ENCODE measurements around the gene GTPBP1. TPM values are rescaled to one million over a fixed set of nuclear protein-coding genes. Genes with fewer than 3 reads are reported as not detected.

The GTPBP1 gene
- total RNA-seq, 2 experiments from 2014 or later = 51.1 to 95.0 TPM

DNA sequence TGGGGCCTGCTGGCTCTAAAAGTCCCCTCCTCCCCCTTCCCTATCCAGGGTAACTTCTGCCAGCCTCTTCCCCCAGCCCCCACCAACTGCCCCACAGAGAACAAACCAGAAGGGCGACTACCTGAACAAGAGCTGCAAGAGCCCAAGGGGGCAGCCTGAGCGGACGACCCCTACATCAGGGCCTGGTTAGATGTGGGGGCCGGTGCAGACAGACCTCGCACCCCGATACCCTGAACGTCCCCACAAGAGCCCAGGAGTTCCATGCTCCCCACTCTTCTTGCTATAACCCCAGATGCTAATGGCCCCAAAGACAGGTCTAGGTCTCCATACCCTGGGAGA is 29.4 kb downstream of the GTPBP1 start:
- no peak overlapping the region for H2AFZ ChIP-seq (ENCODE audit: low read length)
- ChIA-PET CTCF (ENCODE audit: unreplicated experiment) (no interaction called here), POLR2A (interaction anchor here (0.7 kb wide), 1 partner anchor 1009 kb away, joined by 5 read pairs; no protein-coding TSS in a partner anchor)
- intact Hi-C loops (cut with micrococcal nuclease; ENCODE audit: unreplicated experiment) = no loop called here
- no peaks in the 10 kb centered on the region for H3K79me2 ChIP-seq (ENCODE audit: insufficient read depth, low read depth, low read length)
- DNase-seq (ENCODE audit: low spot score) = no peak
- H3K9me2 ChIP-seq (ENCODE audit: insufficient read depth, low read length) = no peaks in the 10 kb centered on the region
- H3K36me3 ChIP-seq (ENCODE audit: insufficient read depth, low read length) = peaks cover 85% of the 10 kb centered on the region
- no peak overlapping the region for H3K4me2 ChIP-seq (ENCODE audit: low read length)
- BruUV-seq (replicated peaks) = no TSS peak
- TF ChIP-seq EZH2phosphoT487 (IDR thresholded peaks at IDR 0.05; ENCODE audit: borderline replicate concordance, low read depth, low read length) = no peak
- TF ChIP-seq, protein P1, sequence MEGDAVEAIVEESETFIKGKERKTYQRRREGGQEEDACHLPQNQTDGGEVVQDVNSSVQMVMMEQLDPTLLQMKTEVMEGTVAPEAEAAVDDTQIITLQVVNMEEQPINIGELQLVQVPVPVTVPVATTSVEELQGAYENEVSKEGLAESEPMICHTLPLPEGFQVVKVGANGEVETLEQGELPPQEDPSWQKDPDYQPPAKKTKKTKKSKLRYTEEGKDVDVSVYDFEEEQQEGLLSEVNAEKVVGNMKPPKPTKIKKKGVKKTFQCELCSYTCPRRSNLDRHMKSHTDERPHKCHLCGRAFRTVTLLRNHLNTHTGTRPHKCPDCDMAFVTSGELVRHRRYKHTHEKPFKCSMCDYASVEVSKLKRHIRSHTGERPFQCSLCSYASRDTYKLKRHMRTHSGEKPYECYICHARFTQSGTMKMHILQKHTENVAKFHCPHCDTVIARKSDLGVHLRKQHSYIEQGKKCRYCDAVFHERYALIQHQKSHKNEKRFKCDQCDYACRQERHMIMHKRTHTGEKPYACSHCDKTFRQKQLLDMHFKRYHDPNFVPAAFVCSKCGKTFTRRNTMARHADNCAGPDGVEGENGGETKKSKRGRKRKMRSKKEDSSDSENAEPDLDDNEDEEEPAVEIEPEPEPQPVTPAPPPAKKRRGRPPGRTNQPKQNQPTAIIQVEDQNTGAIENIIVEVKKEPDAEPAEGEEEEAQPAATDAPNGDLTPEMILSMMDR (conservative IDR thresholded peaks at IDR 0.05; ENCODE audit: low read length) = no peak
- no peaks in the 10 kb centered on the region for H4K20me1 ChIP-seq (ENCODE audit: insufficient read depth, low read length)
- no peaks in the 10 kb centered on the region for H3K4me1 ChIP-seq (ENCODE audit: insufficient read depth, low read length, poor library complexity, severe bottlenecking)
- H3K9me3 ChIP-seq (ENCODE audit: low read length) = no peaks in the 10 kb centered on the region
- H3K27ac ChIP-seq (ENCODE audit: low read depth, low read length, poor library complexity, severe bottlenecking) = no peak overlapping the region
- H3K4me3 ChIP-seq (ENCODE audit: low read depth, low read length, poor library complexity, severe bottlenecking) = no peak overlapping the region

DNA sequence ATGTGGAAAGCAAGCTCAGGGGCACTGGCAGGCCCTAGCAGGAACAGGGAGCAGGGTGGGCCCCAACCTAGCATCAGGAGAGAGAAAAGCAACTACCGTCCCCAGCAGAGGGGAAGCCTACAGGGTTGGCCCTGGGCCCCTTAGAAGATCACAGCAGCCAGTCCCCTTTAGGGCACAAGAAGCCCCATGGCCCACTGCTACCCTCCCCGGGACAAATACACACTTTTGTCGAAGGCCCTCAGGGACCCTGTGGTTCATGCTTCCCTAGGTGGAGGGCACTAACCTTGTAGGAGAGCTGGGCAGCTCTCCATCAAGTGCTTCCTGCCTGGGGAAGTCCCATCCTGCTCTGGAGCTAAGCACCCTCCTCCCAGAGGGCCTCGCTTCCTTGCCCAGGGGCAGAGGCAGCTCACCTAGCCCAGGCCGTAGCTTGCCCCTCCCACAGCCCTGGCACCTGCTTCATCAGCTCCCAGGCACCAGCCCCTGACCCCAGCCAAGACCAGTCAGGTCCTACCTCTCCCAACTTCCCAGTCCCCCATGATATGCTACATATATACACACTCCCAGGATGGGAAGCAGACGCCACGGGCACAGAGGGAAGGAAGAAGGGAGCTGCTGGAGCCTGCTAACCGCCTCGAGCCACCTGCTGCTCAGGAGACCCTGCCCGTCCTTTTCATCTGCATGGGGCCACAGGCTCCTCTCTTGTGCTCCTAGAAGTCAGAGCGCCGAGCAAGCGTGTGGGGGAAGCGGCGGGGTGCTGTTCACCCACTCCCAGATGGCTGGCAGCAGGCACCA is 29.9 kb downstream of the GTPBP1 start:
- BruUV-seq (replicated peaks) = no TSS peak
- ChIA-PET POLR2A (interaction anchor here (0.7 kb wide), 1 partner anchor 1009 kb away, joined by 5 read pairs; no protein-coding TSS in a partner anchor), CTCF (ENCODE audit: unreplicated experiment) (no interaction called here)
- H3K4me3 ChIP-seq (ENCODE audit: low read depth, low read length, poor library complexity, severe bottlenecking) = no peak overlapping the region
- H3K4me2 ChIP-seq (ENCODE audit: low read length) = no peak overlapping the region
- H3K79me2 ChIP-seq (ENCODE audit: insufficient read depth, low read depth, low read length) = no peaks in the 10 kb centered on the region
- H3K9me2 ChIP-seq (ENCODE audit: insufficient read depth, low read length) = no peaks in the 10 kb centered on the region
- H3K9me3 ChIP-seq (ENCODE audit: low read length) = no peaks in the 10 kb centered on the region
- H4K20me1 ChIP-seq (ENCODE audit: insufficient read depth, low read length) = no peaks in the 10 kb centered on the region
- no peak for TF ChIP-seq EZH2phosphoT487 (IDR thresholded peaks at IDR 0.05; ENCODE audit: borderline replicate concordance, low read depth, low read length)
- TF ChIP-seq, protein P1 (conservative IDR thresholded peaks at IDR 0.05; ENCODE audit: low read length) = no peak
- no peak overlapping the region for H3K27ac ChIP-seq (ENCODE audit: low read depth, low read length, poor library complexity, severe bottlenecking)
- H3K36me3 ChIP-seq (ENCODE audit: insufficient read depth, low read length) = peaks cover 86% of the 10 kb centered on the region
- DNase-seq (ENCODE audit: low spot score) = no peak
- no peak overlapping the region for H2AFZ ChIP-seq (ENCODE audit: low read length)
- intact Hi-C loops (cut with micrococcal nuclease; ENCODE audit: unreplicated experiment) = no loop called here
- no peaks in the 10 kb centered on the region for H3K4me1 ChIP-seq (ENCODE audit: insufficient read depth, low read length, poor library complexity, severe bottlenecking)

DNA sequence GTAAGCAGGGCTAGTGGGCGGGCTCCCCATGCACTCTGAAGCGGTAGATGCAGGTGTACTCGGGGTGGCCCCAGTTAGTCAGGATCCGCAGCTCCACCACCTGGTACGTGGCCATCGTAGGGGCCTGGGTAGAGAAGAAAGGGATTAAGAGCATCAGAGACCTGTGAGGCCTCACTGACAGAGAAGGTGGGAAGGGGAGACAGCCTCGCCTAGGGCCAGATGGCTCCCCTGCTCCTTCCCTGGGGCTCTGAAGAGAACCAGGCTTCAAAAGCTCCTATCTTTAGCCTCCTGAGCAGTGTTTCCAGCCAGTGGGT is 30.5 kb downstream of the GTPBP1 start:
- no peaks in the 10 kb centered on the region for H3K79me2 ChIP-seq (ENCODE audit: insufficient read depth, low read depth, low read length)
- TF ChIP-seq, protein P1 (conservative IDR thresholded peaks at IDR 0.05; ENCODE audit: low read length) = no peak
- TF ChIP-seq EZH2phosphoT487 (IDR thresholded peaks at IDR 0.05; ENCODE audit: borderline replicate concordance, low read depth, low read length) = no peak
- ChIA-PET POLR2A (no interaction called here), CTCF (ENCODE audit: unreplicated experiment) (no interaction called here)
- H2AFZ ChIP-seq (ENCODE audit: low read length) = no peak overlapping the region
- no peaks in the 10 kb centered on the region for H3K4me1 ChIP-seq (ENCODE audit: insufficient read depth, low read length, poor library complexity, severe bottlenecking)
- H3K27ac ChIP-seq (ENCODE audit: low read depth, low read length, poor library complexity, severe bottlenecking) = no peak overlapping the region
- no peak overlapping the region for H3K4me2 ChIP-seq (ENCODE audit: low read length)
- H3K9me2 ChIP-seq (ENCODE audit: insufficient read depth, low read length) = no peaks in the 10 kb centered on the region
- H3K4me3 ChIP-seq (ENCODE audit: low read depth, low read length, poor library complexity, severe bottlenecking) = no peak overlapping the region
- no peak for DNase-seq (ENCODE audit: low spot score)
- peaks cover 86% of the 10 kb centered on the region for H3K36me3 ChIP-seq (ENCODE audit: insufficient read depth, low read length)
- intact Hi-C loops (cut with micrococcal nuclease; ENCODE audit: unreplicated experiment) = no loop called here
- no peaks in the 10 kb centered on the region for H4K20me1 ChIP-seq (ENCODE audit: insufficient read depth, low read length)
- BruUV-seq (replicated peaks) = no TSS peak
- H3K9me3 ChIP-seq (ENCODE audit: low read length) = no peaks in the 10 kb centered on the region
